SK-N-SH (cell line): ENCODE measurements around the gene MLXIP. TPM values are rescaled to one million over a fixed set of nuclear protein-coding genes. Genes with fewer than 3 reads are reported as not detected.

Source experiments
- CTCF ChIA-PET: fragments of 300-600, 350-600 bp; formaldehyde crosslinking; extraction: SDS; loops from one replicate; lab custom pipeline; 2021; lab: Yijun Ruan, JAX
- POLR2A ChIA-PET: fragments of 350-600 bp; sonication (Branson Sonifier 250); formaldehyde crosslinking; extraction: SDS; loops from one replicate; lab custom pipeline; 2020; ENCODE audit warnings: antibody characterized with exemption, inconsistent platforms; lab: Yijun Ruan, JAX
- DNase-seq: peaks from one replicate; pipeline ENCODE4 v3.0.0; 2012
- H2AFZ ChIP-seq: fragments of 200-600 bp; sonication (generic); 2 replicates; pipeline ENCODE4 v1.8.1; 2016; ENCODE audit warnings: antibody characterized with exemption, mild to moderate bottlenecking, low read depth
- H3F3A ChIP-seq: fragments of 200-600 bp; sonication (generic); replicated peaks from 2 replicates; pipeline ENCODE3; 2016; ENCODE audit warnings: antibody characterized with exemption, mild to moderate bottlenecking; ENCODE audit not compliant: insufficient read depth
- H3K27ac ChIP-seq, 2 experiments: fragments of 200-500 bp in 1 of 2; fragments of 200-600 bp in 1 of 2; sonication (Bioruptor generic) in 1 of 2; sonication (generic), shearing (Covaris generic) in 1 of 2; 2 replicates each; pipeline versions ENCODE4 v1.5.1 to v1.6.1; 2014 to 2016; ENCODE audit warnings: low read depth in 2 of 2, inconsistent platforms in 1 of 2, low read length in 1 of 2, mild to moderate bottlenecking in 1 of 2, mixed read lengths in 1 of 2
- H3K27me3 ChIP-seq: fragments of 200-600 bp; sonication (generic), shearing (Covaris generic); 2 replicates; pipeline ENCODE4 v1.6.1; 2016; ENCODE audit warnings: mixed run types; ENCODE audit not compliant: insufficient read depth
- H3K36me3 ChIP-seq, 2 experiments: fragments of 200-500 bp in 1 of 2; fragments of 200-600 bp in 1 of 2; sonication (Bioruptor generic) in 1 of 2; sonication (generic) in 1 of 2; replicated peaks in 1 of 2; 2 replicates each; pipeline versions ENCODE3 to v1.5.1; 2014 to 2016; ENCODE audit warnings: low read length in 1 of 2, mild to moderate bottlenecking in 1 of 2; ENCODE audit not compliant: insufficient read depth in 2 of 2, control insufficient read depth in 1 of 2
- H3K4me1 ChIP-seq, 2 experiments: fragments of 200-500 bp in 1 of 2; fragments of 200-600 bp in 1 of 2; sonication (Bioruptor generic) in 1 of 2; sonication (generic), shearing (Covaris generic) in 1 of 2; 2 replicates each; pipeline versions ENCODE4 v1.5.1 to v1.6.1; 2014 to 2016; ENCODE audit warnings: low read depth in 1 of 2, low read length in 1 of 2, mixed run types in 1 of 2; ENCODE audit not compliant: insufficient read depth in 2 of 2, control insufficient read depth in 1 of 2
- H3K4me2 ChIP-seq: fragments of 200-600 bp; sonication (generic), shearing (Covaris generic); 2 replicates; pipeline ENCODE4 v1.6.1; 2017; ENCODE audit warnings: mixed run types
- H3K4me3 ChIP-seq, 2 experiments: fragments of 200-500 bp in 1 of 2; fragments of 200-600 bp in 1 of 2; sonication (Bioruptor generic) in 1 of 2; sonication (generic), shearing (Covaris generic) in 1 of 2; 2 replicates each; pipeline versions ENCODE4 v1.5.1 to v1.8.1; 2014 to 2016; ENCODE audit warnings: low read depth in 2 of 2, inconsistent platforms in 1 of 2, low read length in 1 of 2, mild to moderate bottlenecking in 1 of 2, mixed read lengths in 1 of 2, moderate library complexity in 1 of 2
- H3K79me2 ChIP-seq: fragments of 200-600 bp; sonication (generic); 2 replicates; pipeline ENCODE4 v1.8.1; 2017; ENCODE audit warnings: mild to moderate bottlenecking; ENCODE audit not compliant: insufficient read depth
- H3K9ac ChIP-seq: fragments of 200-600 bp; sonication (generic); 2 replicates; pipeline ENCODE4 v1.6.1; 2017; ENCODE audit warnings: mixed run types
- H3K9me2 ChIP-seq: fragments of 200-600 bp; sonication (generic); 2 replicates; pipeline ENCODE4 v1.6.1; 2017; ENCODE audit warnings: mixed run types
- H3K9me3 ChIP-seq: fragments of 200-600 bp; sonication (generic); 2 replicates; pipeline ENCODE4 v1.6.1; 2017; ENCODE audit warnings: mixed run types, mild to moderate bottlenecking, moderate library complexity
- H4K20me1 ChIP-seq: fragments of 200-600 bp; sonication (generic); 2 replicates; pipeline ENCODE4 v1.6.1; 2017; ENCODE audit warnings: mild to moderate bottlenecking, mixed run types; ENCODE audit not compliant: insufficient read depth
- ELF1 ChIP-seq: IDR thresholded peaks from 2 replicates; pipeline ENCODE4 v1.4.0; 2012
- EP300 ChIP-seq, 2 experiments: IDR thresholded peaks; 2 replicates each; pipeline versions ENCODE4 v1.4.0 to v1.6.1; 2012; ENCODE audit warnings: borderline replicate concordance in 1 of 2, low read depth in 1 of 2, low read length in 1 of 2
- EZH2phosphoT487 ChIP-seq: fragments of 200-600 bp; sonication (generic); IDR thresholded peaks from 2 replicates; pipeline ENCODE4 v1.6.1; 2017; ENCODE audit warnings: low read depth, mixed run types, mild to moderate bottlenecking, antibody characterized with exemption, moderate library complexity, borderline replicate concordance
- FOSL2 ChIP-seq: IDR thresholded peaks from 2 replicates; pipeline ENCODE4 v1.4.0; 2012; ENCODE audit warnings: low read depth, mild to moderate bottlenecking, moderate library complexity, borderline replicate concordance
- FOXJ3 ChIP-seq: sonication (generic); formaldehyde crosslinking; IDR thresholded peaks from 2 replicates; pipeline ENCODE4 v1.5.1; 2020; ENCODE audit warnings: mild to moderate bottlenecking, missing genetic modification reagents
- GABPA ChIP-seq: IDR thresholded peaks from 2 replicates; pipeline ENCODE4 v1.4.0; 2012; ENCODE audit warnings: low read depth, mild to moderate bottlenecking
- GATA2 ChIP-seq: sonication (generic); formaldehyde crosslinking; IDR thresholded peaks from 2 replicates; pipeline ENCODE4 v1.5.0; 2020; ENCODE audit warnings: mild to moderate bottlenecking, missing genetic modification reagents
- NFIC ChIP-seq: IDR thresholded peaks from 2 replicates; pipeline ENCODE4 v1.4.0; 2012; ENCODE audit warnings: borderline replicate concordance
- NRF1 ChIP-seq: IDR thresholded peaks from 2 replicates; pipeline ENCODE4 v1.6.1; 2012; ENCODE audit warnings: low read depth, mild to moderate bottlenecking, low read length
- RCOR1 ChIP-seq: fragments of 150-350 bp; IDR thresholded peaks from 2 replicates; pipeline ENCODE4 v1.6.1; 2017; ENCODE audit warnings: antibody characterized with exemption, low read length
- RXRA ChIP-seq: IDR thresholded peaks from 2 replicates; pipeline ENCODE4 v1.4.0; 2012; ENCODE audit warnings: low read depth, mild to moderate bottlenecking, borderline replicate concordance
- SIN3A ChIP-seq: IDR thresholded peaks from 2 replicates; pipeline ENCODE4 v1.6.1; 2012; ENCODE audit warnings: low read depth, mild to moderate bottlenecking, low read length, moderate library complexity, borderline replicate concordance
- SMC3 ChIP-seq: IDR thresholded peaks from 2 replicates; pipeline ENCODE4 v1.6.1; 2012; ENCODE audit warnings: low read depth, low read length, improper control_type of control experiment
- TCF12 ChIP-seq: IDR thresholded peaks from 2 replicates; pipeline ENCODE4 v1.4.0; 2012
- USF1 ChIP-seq: IDR thresholded peaks from 2 replicates; pipeline ENCODE4 v1.4.0; 2012; ENCODE audit warnings: low read depth, borderline replicate concordance
- YY1 ChIP-seq: IDR thresholded peaks from 2 replicates; pipeline ENCODE4 v1.4.0; 2012; ENCODE audit warnings: low read depth, mild to moderate bottlenecking
- WGBS: methylation state at CpG from one replicate; pipeline ENCODE4 v1.1.6; 2017; ENCODE audit warnings: low lambda C conversion rate; 5-methylcytosine and 5-hydroxymethylcytosine counted together
- polyA plus RNA-seq, 3 experiments: library from polyadenylated mRNA; depleted of rRNA; stranded (reverse); fragments of >200 nt; gene quantifications; 2 replicates each; pipeline ENCODE4 v1.2.3, GENCODE V29; 2012
- TF ChIP-seq, protein P1 (sequence below): IDR thresholded peaks from 2 replicates; pipeline ENCODE4 v1.4.0; 2012; ENCODE audit warnings: low read depth

The MLXIP gene
- polyA plus RNA-seq, 1 of the 3 experiments (the other 2 are of a cell fraction) = 11.0 TPM

DNA sequence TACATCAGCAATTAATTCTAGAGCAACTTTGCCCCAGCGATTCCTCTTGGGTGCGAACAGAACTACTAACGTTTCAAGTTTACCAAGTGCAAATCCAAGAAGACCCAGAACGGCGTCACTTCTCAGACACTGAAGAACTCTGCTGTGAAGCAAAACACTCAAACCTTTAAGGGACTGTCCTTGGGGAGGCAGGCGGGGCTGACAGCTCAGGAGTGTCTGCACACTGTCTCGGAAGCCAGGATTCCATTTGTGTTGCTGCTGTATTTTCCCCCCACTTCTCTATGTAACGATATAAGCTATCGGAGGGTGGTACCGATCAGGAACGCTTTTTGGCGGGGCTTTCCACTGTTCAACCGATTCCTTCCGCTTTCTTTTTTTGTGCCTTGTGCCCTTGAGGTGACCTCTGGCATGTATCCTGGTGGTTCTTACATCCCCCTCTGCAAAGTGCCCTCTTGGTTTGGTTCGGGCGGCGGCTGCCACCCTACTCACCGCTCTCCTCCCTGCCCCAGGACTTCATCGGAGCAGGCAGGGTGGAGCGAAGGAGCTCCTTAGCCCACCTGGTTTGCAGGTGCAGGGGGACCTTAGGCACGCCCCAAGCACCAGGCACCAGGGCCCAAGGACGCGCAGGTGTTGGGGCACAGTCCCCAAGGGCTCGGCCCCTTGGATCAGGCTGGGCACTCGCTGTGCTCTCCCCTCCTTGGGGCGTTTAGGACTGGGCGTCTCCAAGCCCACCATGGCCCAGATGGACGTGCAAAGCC is 19.2 kb upstream of the MLXIP start:
- no peak for TF ChIP-seq SMC3
- TF ChIP-seq, protein P1, sequence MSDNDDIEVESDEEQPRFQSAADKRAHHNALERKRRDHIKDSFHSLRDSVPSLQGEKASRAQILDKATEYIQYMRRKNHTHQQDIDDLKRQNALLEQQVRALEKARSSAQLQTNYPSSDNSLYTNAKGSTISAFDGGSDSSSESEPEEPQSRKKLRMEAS = no peak
- TF ChIP-seq TCF12 = no peak
- no peak for TF ChIP-seq EP300 (IDR thresholded peaks at IDR 0.05; ENCODE audit: borderline replicate concordance in 1 of 2, low read depth in 1 of 2, low read length in 1 of 2)
- no peak for TF ChIP-seq RCOR1
- no peak for TF ChIP-seq FOSL2
- no peak for TF ChIP-seq USF1
- TF ChIP-seq NFIC = no peak
- Histone ChIP-seq H4K20me1 (no peaks in the 10 kb centered on the region), H3K9me3 (no peaks in the 10 kb centered on the region), H3K9ac (no peak overlapping the region), H3K79me2 (peaks cover 12% of the 10 kb centered on the region; the same call in 1 of the 2 replicates), H3K4me1 (peaks cover 18 to 22% of the 10 kb centered on the region in 2 experiments; a peak in 3 of 4 replicates), H3K9me2 (no peaks in the 10 kb centered on the region), H3K27me3 (no peaks in the 10 kb centered on the region), H3F3A (peaks cover 33% of the 10 kb centered on the region), H3K4me3 (no peak overlapping the region), H2AFZ (no peak overlapping the region), H3K36me3 (peaks cover 19 to 37% of the 10 kb centered on the region in 2 experiments), H3K27ac (no peak overlapping the region), H3K4me2 (no peak overlapping the region)
- POLR2A ChIA-PET = no interaction called here
- CTCF ChIA-PET = interaction anchor here (2.4 kb wide), 1 partner anchor 64 kb away, joined by 13 read pairs; no protein-coding TSS in a partner anchor
- 96% methylated on average over 26 of the region's 28 CpGs for WGBS
- no peak for DNase-seq

DNA sequence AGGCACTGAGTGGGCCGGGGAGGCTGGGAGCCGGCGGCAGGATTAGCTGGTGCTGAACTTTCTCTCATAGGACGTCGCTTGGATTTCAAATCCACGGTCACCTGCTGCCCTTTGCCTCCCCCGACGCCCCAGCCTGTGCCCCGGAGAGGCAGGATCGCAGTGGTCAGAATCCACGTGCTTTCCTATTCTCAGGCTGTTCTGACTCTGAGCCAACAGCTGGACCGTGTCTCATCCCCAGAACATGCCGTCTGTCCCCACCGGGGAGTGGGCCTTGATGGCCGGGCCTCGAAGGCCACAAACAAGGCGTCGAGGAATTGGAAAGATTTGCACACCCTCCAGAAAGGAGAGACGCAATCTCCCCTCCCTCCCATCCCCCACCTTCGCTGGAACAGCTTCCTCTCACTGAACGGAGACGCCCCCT is 18.5 kb upstream of the MLXIP start:
- Histone ChIP-seq H3K4me1 (peaks cover 25 to 27% of the 10 kb centered on the region in 2 experiments; a peak in 3 of 4 replicates), H3K9me3 (no peaks in the 10 kb centered on the region), H2AFZ (no peak overlapping the region), H3K4me3 (no peak overlapping the region), H3K4me2 (no peak overlapping the region), H3K79me2 (peaks cover 7% of the 10 kb centered on the region; the same call in 1 of the 2 replicates), H3K27me3 (no peaks in the 10 kb centered on the region), H3K9ac (no peak overlapping the region), H3K9me2 (no peaks in the 10 kb centered on the region), H3K27ac (no peak overlapping the region), H3K36me3 (peaks cover 13 to 33% of the 10 kb centered on the region in 2 experiments), H3F3A (peaks cover 37% of the 10 kb centered on the region), H4K20me1 (no peaks in the 10 kb centered on the region)
- ChIA-PET CTCF (no interaction called here), POLR2A (no interaction called here)
- 94% methylated on average over 22 of the region's 22 CpGs for WGBS
- DNase-seq = no peak
- TF ChIP-seq EP300 (IDR thresholded peaks at IDR 0.05; ENCODE audit: borderline replicate concordance in 1 of 2, low read depth in 1 of 2, low read length in 1 of 2) (no peak), TCF12 (no peak), YY1 (no peak), SIN3A (no peak), NRF1 (no peak), USF1 (no peak), EZH2phosphoT487 (no peak), FOXJ3 (CRISPR knock-in tag) (no peak), RXRA (no peak), GABPA (no peak), GATA2 (CRISPR knock-in tag) (no peak), ELF1 (no peak)
- TF ChIP-seq, protein P1 = no peak
